ENCODE measurements around the gene STYK1.

DNA sequence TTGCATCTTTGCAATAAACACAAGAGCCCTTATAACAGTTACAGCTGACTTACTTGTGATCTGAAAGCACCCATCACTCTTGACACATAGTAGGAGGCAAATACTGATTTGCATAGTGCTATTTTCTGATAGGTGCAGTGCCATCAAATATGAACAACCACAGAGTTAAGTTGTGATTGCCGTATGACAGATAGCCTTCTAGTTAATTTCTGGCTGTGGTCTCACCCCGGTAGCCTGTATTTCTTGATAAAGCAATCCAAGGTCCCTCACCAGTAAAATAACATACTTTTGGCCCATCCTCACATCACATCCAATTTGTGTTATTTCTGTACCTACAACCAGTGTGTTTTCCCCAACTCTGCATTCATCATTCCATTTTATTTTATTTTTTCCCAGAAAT is 23.3 kb upstream of the STYK1 start:
- TF ChIP-seq, protein P1, sequence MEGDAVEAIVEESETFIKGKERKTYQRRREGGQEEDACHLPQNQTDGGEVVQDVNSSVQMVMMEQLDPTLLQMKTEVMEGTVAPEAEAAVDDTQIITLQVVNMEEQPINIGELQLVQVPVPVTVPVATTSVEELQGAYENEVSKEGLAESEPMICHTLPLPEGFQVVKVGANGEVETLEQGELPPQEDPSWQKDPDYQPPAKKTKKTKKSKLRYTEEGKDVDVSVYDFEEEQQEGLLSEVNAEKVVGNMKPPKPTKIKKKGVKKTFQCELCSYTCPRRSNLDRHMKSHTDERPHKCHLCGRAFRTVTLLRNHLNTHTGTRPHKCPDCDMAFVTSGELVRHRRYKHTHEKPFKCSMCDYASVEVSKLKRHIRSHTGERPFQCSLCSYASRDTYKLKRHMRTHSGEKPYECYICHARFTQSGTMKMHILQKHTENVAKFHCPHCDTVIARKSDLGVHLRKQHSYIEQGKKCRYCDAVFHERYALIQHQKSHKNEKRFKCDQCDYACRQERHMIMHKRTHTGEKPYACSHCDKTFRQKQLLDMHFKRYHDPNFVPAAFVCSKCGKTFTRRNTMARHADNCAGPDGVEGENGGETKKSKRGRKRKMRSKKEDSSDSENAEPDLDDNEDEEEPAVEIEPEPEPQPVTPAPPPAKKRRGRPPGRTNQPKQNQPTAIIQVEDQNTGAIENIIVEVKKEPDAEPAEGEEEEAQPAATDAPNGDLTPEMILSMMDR (IDR thresholded peaks at IDR 0.05), result no peak
- TF ChIP-seq POLR2A (IDR thresholded peaks at IDR 0.05), result no peak
